ENCODE data around the gene TOX3. TPM values are rescaled to one million over a fixed set of nuclear protein-coding genes. Genes with fewer than 3 reads are reported as not detected.

The TOX3 gene
- total RNA-seq, 1 donor from 2014 or later = not detected

- intact Hi-C loops (cut with micrococcal nuclease) = no loop called here
- no peak for ATAC-seq
- no peak for DNase-seq
Measured at GRCh38 chr16:52433643-52434042, 113.3 kb downstream of the TOX3 start.

GRCh38 chr16:52424591-52424990, 122.4 kb downstream of the TOX3 start:
- DNase-seq = no peak
- intact Hi-C loops (cut with micrococcal nuclease) = no loop called here
- no peak for ATAC-seq

- ATAC-seq = no peak
- DNase-seq = no peak
- intact Hi-C loops (cut with micrococcal nuclease) = no loop called here
Measured at GRCh38 chr16:52422307-52422706, 124.6 kb downstream of the TOX3 start.

GRCh38 chr16:52418201-52418600, 128.7 kb downstream of the TOX3 start:
- intact Hi-C loops (cut with micrococcal nuclease) = no loop called here
- no peak for ATAC-seq

GRCh38 chr16:52416888-52417287, 130.1 kb downstream of the TOX3 start:
- no peak for ATAC-seq
- no peak for DNase-seq
- intact Hi-C loops (cut with micrococcal nuclease) = no loop called here

More at GRCh38 chr16:52418201-52418600, 128.7 kb downstream of the TOX3 start:
- DNase-seq = no peak

GRCh38 chr16:52411011-52411410, 135.9 kb downstream of the TOX3 start:
- intact Hi-C loops (cut with micrococcal nuclease) = no loop called here
- ATAC-seq = no peak
- DNase-seq = no peak

GRCh38 chr16:52408191-52408845, 138.6 kb downstream of the TOX3 start:
- DNase-seq (no peak), ATAC-seq (no peak)
- intact Hi-C loops (cut with micrococcal nuclease) = no loop called here

- intact Hi-C loops (cut with micrococcal nuclease) = no loop called here
- DNase-seq (no peak), ATAC-seq (no peak)
Measured at GRCh38 chr16:52407778-52408177, 139.2 kb downstream of the TOX3 start.

- intact Hi-C loops (cut with micrococcal nuclease) = no loop called here
- ATAC-seq (no peak), DNase-seq (no peak)
Measured at GRCh38 chr16:52405441-52405840, 141.5 kb downstream of the TOX3 start.

- ATAC-seq (no peak), DNase-seq (no peak)
- intact Hi-C loops (cut with micrococcal nuclease) = no loop called here
Measured at GRCh38 chr16:52404546-52404945, 142.4 kb downstream of the TOX3 start.

GRCh38 chr16:52399116-52399515, 147.8 kb downstream of the TOX3 start:
- ATAC-seq = no peak
- intact Hi-C loops (cut with micrococcal nuclease) = no loop called here

GRCh38 chr16:52398491-52398960, 148.4 kb downstream of the TOX3 start:
- DNase-seq = no peak
- no peak for ATAC-seq
- intact Hi-C loops (cut with micrococcal nuclease) = no loop called here

More at GRCh38 chr16:52399116-52399515, 147.8 kb downstream of the TOX3 start:
- no peak for DNase-seq

- no peak for ATAC-seq
- intact Hi-C loops (cut with micrococcal nuclease) = no loop called here
- no peak for DNase-seq
Measured at GRCh38 chr16:52398021-52398420, 148.9 kb downstream of the TOX3 start.

GRCh38 chr16:52393448-52393847, 153.5 kb downstream of the TOX3 start:
- no peak for DNase-seq
- intact Hi-C loops (cut with micrococcal nuclease) = no loop called here
- no peak for ATAC-seq

GRCh38 chr16:52389045-52389444, 157.9 kb downstream of the TOX3 start:
- DNase-seq (no peak), ATAC-seq (no peak)
- intact Hi-C loops (cut with micrococcal nuclease) = no loop called here

All from left ventricle myocardium superior (tissue), 1 donor.